Kidney (tissue), 14 donors: ENCODE results near the gene PTBP1. TPM values are rescaled to one million over a fixed set of nuclear protein-coding genes. Genes with fewer than 3 reads are reported as not detected.
"Not testable (repeated sequence)": the region's sequence is repeated elsewhere in the genome, so short reads cannot be mapped to it uniquely, and the experiment has no call there.

Experiments
- DNase-seq, 5 donors: peaks; one replicate each; pipeline ENCODE4 v3.0.0-alpha.2; 2013 to 2020
- FAIRE-seq: peaks from 2 replicates; lab custom pipeline; 2012; peaks lifted over from hg19 to GRCh38; lab: Jason Lieb, UNC
- H3K27ac ChIP-seq, 2 donors: one replicate each; pipeline ENCODE4 v1.7.0; 2013; ENCODE audit warnings: low read depth in 2 of 2, low read length in 2 of 2, inconsistent platforms in 1 of 2
- H3K27me3 ChIP-seq: one replicate; pipeline ENCODE4 v1.7.1; 2013; ENCODE audit warnings: low read length, inconsistent platforms; ENCODE audit not compliant: control insufficient read depth, insufficient read depth
- H3K36me3 ChIP-seq, 3 donors: one replicate each; pipeline versions ENCODE4 v1.7.0 to v1.7.1; 2013; ENCODE audit warnings: low read length in 3 of 3, control low read depth in 1 of 3, inconsistent platforms in 1 of 3; ENCODE audit not compliant: insufficient read depth in 3 of 3, control insufficient read depth in 2 of 3
- H3K4me1 ChIP-seq, 3 donors: one replicate each; pipeline versions ENCODE4 v1.7.0 to v1.7.1; 2013; ENCODE audit warnings: low read length in 3 of 3, inconsistent platforms in 1 of 3, low read depth in 1 of 3; ENCODE audit not compliant: control insufficient read depth in 2 of 3, insufficient read depth in 2 of 3
- H3K4me3 ChIP-seq, 3 donors: one replicate each; pipeline versions ENCODE4 v1.7.0 to v1.8.1; 2013; ENCODE audit warnings: low read length in 3 of 3, control low read depth in 1 of 3, inconsistent platforms in 1 of 3
- H3K9ac ChIP-seq, 3 donors: one replicate each; pipeline versions ENCODE4 v1.7.0 to v1.7.1; 2013; ENCODE audit warnings: low read length in 3 of 3, control low read depth in 1 of 3, inconsistent platforms in 1 of 3
- H3K9me3 ChIP-seq, 3 donors: one replicate each; pipeline versions ENCODE4 v1.7.0 to v1.7.1; 2013; ENCODE audit warnings: low read length in 3 of 3, control low read depth in 1 of 3, inconsistent platforms in 1 of 3; ENCODE audit not compliant: control insufficient read depth in 2 of 3, insufficient read depth in 1 of 3
- CTCF ChIP-seq: IDR thresholded peaks from 3 replicates; pipeline ENCODE4 v1.5.1; 2012; ENCODE audit warnings: mild to moderate bottlenecking, moderate library complexity, borderline replicate concordance; ENCODE audit not compliant: insufficient read depth; ENCODE audit errors: extremely low read depth
- intact Hi-C: fragments of 100-400 bp; cut with DNase I; formaldehyde crosslinking; loops from one replicate; pipeline ENCODE4 v1.11.1; 2022
- polyA plus RNA-seq: library from polyadenylated mRNA; stranded (reverse); fragments of 350-450 nt; fragmentation: Illumina TruSeq; extraction: RNeasy Lipid Tissue Mini Kit (QIAGEN cat#74804); gene quantifications from one replicate; pipeline ENCODE4 v1.2.3, GENCODE V29; 2014; ENCODE audit warnings: low read depth, low replicate concordance; ENCODE audit not compliant: insufficient read depth
- total RNA-seq: library from RNA; stranded (reverse); fragmentation: NEBNext Ultra II Directional; extraction: Animal tissue kit (Norgen Biotek cat#: 25700); gene quantifications from one replicate; pipeline ENCODE4 v1.2.1, GENCODE V29; 2021
- donor health status: control.
- donor health status: control.
- donor health status: control.
- donor health status: control.
- donor health status: control.
- donor health status: DM: yes; HTN: yes; CAD: no.
- donor health status: Normal renal cell carcinoma (clear cell type).

The PTBP1 gene
- total and polyA plus RNA-seq, 2 donors from 2014 or later = 102 to 339 TPM

- no peak for DNase-seq
- intact Hi-C loops = no loop called here
- Histone ChIP-seq H3K36me3 (peaks cover 0 to 2% (median 0%) of the 10 kb centered on the region in 3 donors), H3K27ac (no peak overlapping the region), H3K9ac (no peak overlapping the region), H3K4me1 (no peaks in the 10 kb centered on the region), H3K27me3 (no peaks in the 10 kb centered on the region), H3K4me3 (peak overlapping the region in 1 of 3 donors; percentile 1), H3K9me3 (no peaks in the 10 kb centered on the region)
- TF ChIP-seq CTCF = no peak
- no peak for FAIRE-seq
Measured at GRCh38 chr19:816500-816857, 19.2 kb downstream of the PTBP1 start.

- H3K36me3 ChIP-seq, intact Hi-C loops, FAIRE-seq, H3K4me3 ChIP-seq, H3K4me1 ChIP-seq, DNase-seq, H3K27ac ChIP-seq, H3K27me3 ChIP-seq, H3K9ac ChIP-seq, H3K9me3 ChIP-seq: not testable (repeated sequence)
Measured at GRCh38 chr19:820212-820611, 23.0 kb downstream of the PTBP1 start.

GRCh38 chr19:821231-821824 lies 24.1 kb downstream of the PTBP1 start:
- no peak for TF ChIP-seq CTCF
- DNase-seq = peak in 2 of 5 donors; percentile 69 to 80
- H3K4me3 ChIP-seq = no peak overlapping the region
- FAIRE-seq = no peak
- no peaks in the 10 kb centered on the region for H3K27me3 ChIP-seq
- no peak overlapping the region for H3K27ac ChIP-seq
- H3K4me1 ChIP-seq = no peaks in the 10 kb centered on the region
- no peak overlapping the region for H3K9ac ChIP-seq
- H3K9me3 ChIP-seq = no peaks in the 10 kb centered on the region
- H3K36me3 ChIP-seq = no peaks in the 10 kb centered on the region
- intact Hi-C loops = no loop called here

GRCh38 chr19:821825-822503 lies 24.7 kb downstream of the PTBP1 start, which contains the start of gene PLPPR3:
TSS of gene PLPPR3 (minus strand) at chr19:821955. CDS start at chr19:821559, 396 bp downstream.
- Histone ChIP-seq H3K27me3 (no peaks in the 10 kb centered on the region), H3K9me3 (no peaks in the 10 kb centered on the region), H3K27ac (no peak within 1 kb of the TSS), H3K4me3 (no peak within 1 kb of the TSS), H3K4me1 (no peaks in the 10 kb centered on the region), H3K9ac (no peak within 1 kb of the TSS), H3K36me3 (no peaks in the 10 kb centered on the region)
- FAIRE-seq (no peak), DNase-seq (peak in 4 of 5 donors; percentile 63 to 85 (median 72))
- TF ChIP-seq CTCF = no peak
- intact Hi-C loops = no loop called here
